ENCODE data around the gene EXOSC1. TPM values are rescaled to one million over a fixed set of nuclear protein-coding genes. Genes with fewer than 3 reads are reported as not detected.

The EXOSC1 gene
- total and polyA plus RNA-seq, 2 of the 13 experiments (the other 11 are each of a cell fraction or from before 2014, with no cell fraction given): 36.3 to 39.9 TPM

DNA sequence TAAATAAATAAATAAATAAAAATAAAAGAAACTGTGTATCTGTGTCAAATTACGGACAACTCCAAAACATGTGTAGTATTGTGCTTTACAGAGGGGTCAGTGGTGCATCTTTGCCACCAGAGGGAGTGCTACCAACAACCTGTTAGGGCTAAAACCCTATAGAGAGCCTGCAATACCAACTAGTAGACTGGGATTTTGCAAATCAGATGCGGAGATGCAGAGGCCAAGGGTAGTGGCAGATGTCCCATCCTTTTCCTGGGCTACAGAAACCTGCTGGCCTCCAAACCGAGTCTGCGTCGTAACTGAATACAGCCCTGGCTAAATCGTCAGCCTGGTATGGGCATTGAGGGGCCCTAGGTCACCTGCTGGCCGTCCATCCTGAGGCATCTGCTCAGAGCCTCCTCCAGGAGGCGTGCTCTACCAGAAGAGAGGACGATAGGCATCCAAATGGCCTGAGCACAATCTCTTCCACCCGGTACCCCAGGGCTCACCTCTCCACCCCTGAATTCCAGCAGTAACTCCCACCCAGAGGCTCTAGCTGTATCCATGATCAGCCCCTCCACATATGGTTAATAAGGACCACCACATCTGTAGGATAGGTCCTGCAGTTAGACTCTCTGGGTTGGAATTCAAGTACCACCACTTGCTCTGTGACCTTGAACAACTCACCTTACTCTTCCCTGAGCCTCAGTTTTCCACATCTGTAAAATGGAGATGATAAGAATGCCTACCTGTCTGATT lies 38.4 kb downstream of the EXOSC1 start (continued):
- TF ChIP-seq, protein P1, sequence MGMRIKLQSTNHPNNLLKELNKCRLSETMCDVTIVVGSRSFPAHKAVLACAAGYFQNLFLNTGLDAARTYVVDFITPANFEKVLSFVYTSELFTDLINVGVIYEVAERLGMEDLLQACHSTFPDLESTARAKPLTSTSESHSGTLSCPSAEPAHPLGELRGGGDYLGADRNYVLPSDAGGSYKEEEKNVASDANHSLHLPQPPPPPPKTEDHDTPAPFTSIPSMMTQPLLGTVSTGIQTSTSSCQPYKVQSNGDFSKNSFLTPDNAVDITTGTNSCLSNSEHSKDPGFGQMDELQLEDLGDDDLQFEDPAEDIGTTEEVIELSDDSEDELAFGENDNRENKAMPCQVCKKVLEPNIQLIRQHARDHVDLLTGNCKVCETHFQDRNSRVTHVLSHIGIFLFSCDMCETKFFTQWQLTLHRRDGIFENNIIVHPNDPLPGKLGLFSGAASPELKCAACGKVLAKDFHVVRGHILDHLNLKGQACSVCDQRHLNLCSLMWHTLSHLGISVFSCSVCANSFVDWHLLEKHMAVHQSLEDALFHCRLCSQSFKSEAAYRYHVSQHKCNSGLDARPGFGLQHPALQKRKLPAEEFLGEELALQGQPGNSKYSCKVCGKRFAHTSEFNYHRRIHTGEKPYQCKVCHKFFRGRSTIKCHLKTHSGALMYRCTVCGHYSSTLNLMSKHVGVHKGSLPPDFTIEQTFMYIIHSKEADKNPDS (CRISPR knock-in tag; IDR thresholded peaks at IDR 0.05): no peak
- TF ChIP-seq, protein P2, sequence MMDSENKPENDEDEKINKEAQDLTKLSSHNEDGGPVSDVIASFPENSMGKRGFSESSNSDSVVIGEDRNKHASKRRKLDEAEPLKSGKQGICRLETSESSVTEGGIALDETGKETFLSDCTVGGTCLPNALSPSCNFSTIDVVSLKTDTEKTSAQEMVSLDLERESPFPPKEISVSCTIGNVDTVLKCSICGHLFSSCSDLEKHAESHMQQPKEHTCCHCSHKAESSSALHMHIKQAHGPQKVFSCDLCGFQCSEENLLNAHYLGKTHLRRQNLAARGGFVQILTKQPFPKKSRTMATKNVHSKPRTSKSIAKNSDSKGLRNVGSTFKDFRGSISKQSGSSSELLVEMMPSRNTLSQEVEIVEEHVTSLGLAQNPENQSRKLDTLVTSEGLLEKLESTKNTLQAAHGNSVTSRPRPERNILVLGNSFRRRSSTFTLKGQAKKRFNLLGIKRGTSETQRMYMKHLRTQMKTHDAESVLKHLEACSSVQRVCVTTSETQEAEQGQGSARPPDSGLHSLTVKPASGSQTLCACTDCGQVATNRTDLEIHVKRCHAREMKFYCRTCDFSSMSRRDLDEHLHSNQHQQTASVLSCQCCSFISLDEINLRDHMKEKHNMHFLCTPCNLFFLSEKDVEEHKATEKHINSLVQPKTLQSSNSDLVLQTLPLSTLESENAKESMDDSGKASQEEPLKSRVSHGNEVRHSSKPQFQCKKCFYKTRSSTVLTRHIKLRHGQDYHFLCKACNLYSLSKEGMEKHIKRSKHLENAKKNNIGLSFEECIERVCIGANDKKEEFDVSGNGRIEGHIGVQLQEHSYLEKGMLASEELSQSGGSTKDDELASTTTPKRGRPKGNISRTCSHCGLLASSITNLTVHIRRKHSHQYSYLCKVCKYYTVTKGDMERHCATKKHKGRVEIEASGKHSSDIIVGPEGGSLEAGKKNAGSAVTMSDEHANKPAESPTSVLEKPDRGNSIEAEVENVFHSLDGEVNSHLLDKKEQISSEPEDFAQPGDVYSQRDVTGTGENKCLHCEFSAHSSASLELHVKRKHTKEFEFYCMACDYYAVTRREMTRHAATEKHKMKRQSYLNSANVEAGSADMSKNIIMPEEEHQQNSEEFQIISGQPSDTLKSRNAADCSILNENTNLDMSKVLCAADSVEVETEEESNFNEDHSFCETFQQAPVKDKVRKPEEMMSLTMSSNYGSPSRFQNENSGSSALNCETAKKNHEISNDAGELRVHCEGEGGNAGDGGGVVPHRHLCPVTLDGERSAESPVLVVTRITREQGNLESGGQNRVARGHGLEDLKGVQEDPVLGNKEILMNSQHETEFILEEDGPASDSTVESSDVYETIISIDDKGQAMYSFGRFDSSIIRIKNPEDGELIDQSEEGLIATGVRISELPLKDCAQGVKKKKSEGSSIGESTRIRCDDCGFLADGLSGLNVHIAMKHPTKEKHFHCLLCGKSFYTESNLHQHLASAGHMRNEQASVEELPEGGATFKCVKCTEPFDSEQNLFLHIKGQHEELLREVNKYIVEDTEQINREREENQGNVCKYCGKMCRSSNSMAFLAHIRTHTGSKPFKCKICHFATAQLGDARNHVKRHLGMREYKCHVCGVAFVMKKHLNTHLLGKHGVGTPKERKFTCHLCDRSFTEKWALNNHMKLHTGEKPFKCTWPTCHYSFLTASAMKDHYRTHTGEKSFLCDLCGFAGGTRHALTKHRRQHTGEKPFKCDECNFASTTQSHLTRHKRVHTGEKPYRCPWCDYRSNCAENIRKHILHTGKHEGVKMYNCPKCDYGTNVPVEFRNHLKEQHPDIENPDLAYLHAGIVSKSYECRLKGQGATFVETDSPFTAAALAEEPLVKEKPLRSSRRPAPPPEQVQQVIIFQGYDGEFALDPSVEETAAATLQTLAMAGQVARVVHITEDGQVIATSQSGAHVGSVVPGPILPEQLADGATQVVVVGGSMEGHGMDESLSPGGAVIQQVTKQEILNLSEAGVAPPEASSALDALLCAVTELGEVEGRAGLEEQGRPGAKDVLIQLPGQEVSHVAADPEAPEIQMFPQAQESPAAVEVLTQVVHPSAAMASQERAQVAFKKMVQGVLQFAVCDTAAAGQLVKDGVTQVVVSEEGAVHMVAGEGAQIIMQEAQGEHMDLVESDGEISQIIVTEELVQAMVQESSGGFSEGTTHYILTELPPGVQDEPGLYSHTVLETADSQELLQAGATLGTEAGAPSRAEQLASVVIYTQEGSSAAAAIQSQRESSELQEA (CRISPR knock-in tag; IDR thresholded peaks at IDR 0.05; ENCODE audit: not compliant biosample characterization): no peak
- no peak for TF ChIP-seq PLRG1 (conservative IDR thresholded peaks at IDR 0.05)
- no peak for TF ChIP-seq ZSCAN29 (CRISPR knock-in tag; conservative IDR thresholded peaks at IDR 0.05)
- TF ChIP-seq GZF1 (CRISPR knock-in tag; IDR thresholded peaks at IDR 0.05): no peak
- TF ChIP-seq, protein P3, sequence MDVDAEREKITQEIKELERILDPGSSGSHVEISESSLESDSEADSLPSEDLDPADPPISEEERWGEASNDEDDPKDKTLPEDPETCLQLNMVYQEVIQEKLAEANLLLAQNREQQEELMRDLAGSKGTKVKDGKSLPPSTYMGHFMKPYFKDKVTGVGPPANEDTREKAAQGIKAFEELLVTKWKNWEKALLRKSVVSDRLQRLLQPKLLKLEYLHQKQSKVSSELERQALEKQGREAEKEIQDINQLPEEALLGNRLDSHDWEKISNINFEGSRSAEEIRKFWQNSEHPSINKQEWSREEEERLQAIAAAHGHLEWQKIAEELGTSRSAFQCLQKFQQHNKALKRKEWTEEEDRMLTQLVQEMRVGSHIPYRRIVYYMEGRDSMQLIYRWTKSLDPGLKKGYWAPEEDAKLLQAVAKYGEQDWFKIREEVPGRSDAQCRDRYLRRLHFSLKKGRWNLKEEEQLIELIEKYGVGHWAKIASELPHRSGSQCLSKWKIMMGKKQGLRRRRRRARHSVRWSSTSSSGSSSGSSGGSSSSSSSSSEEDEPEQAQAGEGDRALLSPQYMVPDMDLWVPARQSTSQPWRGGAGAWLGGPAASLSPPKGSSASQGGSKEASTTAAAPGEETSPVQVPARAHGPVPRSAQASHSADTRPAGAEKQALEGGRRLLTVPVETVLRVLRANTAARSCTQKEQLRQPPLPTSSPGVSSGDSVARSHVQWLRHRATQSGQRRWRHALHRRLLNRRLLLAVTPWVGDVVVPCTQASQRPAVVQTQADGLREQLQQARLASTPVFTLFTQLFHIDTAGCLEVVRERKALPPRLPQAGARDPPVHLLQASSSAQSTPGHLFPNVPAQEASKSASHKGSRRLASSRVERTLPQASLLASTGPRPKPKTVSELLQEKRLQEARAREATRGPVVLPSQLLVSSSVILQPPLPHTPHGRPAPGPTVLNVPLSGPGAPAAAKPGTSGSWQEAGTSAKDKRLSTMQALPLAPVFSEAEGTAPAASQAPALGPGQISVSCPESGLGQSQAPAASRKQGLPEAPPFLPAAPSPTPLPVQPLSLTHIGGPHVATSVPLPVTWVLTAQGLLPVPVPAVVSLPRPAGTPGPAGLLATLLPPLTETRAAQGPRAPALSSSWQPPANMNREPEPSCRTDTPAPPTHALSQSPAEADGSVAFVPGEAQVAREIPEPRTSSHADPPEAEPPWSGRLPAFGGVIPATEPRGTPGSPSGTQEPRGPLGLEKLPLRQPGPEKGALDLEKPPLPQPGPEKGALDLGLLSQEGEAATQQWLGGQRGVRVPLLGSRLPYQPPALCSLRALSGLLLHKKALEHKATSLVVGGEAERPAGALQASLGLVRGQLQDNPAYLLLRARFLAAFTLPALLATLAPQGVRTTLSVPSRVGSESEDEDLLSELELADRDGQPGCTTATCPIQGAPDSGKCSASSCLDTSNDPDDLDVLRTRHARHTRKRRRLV (CRISPR knock-in tag; IDR thresholded peaks at IDR 0.05): 0 out of 2 replicates have a peak, but pooled peaks have one; percentile 38
- no peak for TF ChIP-seq ZNF451 (CRISPR knock-in tag; IDR thresholded peaks at IDR 0.05)
- TF ChIP-seq MAFF (IDR thresholded peaks at IDR 0.05; ENCODE audit: low read depth, low read length): no peak
- TF ChIP-seq, protein P4, sequence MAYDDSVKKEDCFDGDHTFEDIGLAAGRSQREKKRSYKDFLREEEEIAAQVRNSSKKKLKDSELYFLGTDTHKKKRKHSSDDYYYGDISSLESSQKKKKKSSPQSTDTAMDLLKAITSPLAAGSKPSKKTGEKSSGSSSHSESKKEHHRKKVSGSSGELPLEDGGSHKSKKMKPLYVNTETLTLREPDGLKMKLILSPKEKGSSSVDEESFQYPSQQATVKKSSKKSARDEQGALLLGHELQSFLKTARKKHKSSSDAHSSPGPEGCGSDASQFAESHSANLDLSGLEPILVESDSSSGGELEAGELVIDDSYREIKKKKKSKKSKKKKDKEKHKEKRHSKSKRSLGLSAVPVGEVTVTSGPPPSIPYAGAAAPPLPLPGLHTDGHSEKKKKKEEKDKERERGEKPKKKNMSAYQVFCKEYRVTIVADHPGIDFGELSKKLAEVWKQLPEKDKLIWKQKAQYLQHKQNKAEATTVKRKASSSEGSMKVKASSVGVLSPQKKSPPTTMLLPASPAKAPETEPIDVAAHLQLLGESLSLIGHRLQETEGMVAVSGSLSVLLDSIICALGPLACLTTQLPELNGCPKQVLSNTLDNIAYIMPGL (CRISPR knock-in tag; IDR thresholded peaks at IDR 0.05; ENCODE audit: borderline replicate concordance in 1 of 2, low read depth in 1 of 2): peak; percentile 86 to 88; a peak in 3 of 4 replicates
- no peak for TF ChIP-seq ZSCAN25 (CRISPR knock-in tag; IDR thresholded peaks at IDR 0.05)

Data from HepG2 (cell line).